ENCODE results near the gene SCAMP4. TPM values are rescaled to one million over a fixed set of nuclear protein-coding genes. Genes with fewer than 3 reads are reported as not detected.

SCAMP4 gene
- total RNA-seq, 1 donor from 2014 or later: 51.6 TPM

DNA sequence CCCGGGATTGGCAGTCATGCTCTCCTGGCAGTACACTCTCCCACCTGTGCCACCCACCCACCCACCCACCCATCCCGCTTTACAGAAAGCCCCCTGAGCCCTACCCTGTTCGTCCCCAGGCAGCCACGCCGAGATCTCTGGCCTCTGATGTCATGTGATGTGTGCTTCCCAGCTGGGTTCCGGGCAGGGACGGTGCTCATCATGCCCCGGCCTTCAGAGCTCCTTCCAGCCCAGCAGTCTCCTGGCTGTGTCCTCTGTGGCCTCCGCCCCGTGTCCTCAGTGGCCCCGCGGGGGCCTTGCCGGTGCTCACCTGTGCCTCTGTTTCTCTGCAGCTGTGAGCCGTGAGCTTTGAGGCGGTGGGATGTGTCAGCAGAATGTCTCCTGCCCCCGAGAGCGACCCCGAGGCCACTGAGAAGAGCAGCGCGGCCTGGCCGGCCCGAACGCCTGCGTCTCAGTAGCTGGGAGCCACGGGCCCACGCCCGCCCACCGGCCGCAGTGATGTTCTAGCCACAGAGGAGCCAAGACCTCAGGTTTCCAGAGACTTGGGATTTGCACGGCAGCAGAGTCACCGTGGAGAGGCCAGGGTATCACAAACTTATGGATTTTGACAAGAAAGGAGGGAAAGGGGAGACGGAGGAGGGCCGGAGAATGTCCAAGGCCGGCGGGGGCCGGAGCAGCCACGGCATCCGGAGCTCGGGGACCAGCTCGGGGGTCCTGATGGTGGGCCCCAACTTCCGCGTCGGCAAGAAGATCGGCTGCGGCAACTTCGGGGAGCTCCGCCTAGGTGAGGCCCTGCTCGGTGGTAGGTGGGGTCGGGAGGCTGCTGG, 64.2 kb downstream of the SCAMP4 start:
- no peak for DNase-seq (ENCODE audit: low spot score)
- Mint-ChIP-seq H3K4me3 (ENCODE audit: unreplicated experiment) (no peak overlapping the region), H3K4me1 (ENCODE audit: low read depth) (no peaks in the 10 kb centered on the region), H3K36me3 (ENCODE audit: low read depth) (peaks cover 3% of the 10 kb centered on the region), H3K27me3 (ENCODE audit: low read depth) (no peaks in the 10 kb centered on the region), H3K9me3 (ENCODE audit: low read depth) (no peaks in the 10 kb centered on the region), H3K27ac (ENCODE audit: unreplicated experiment) (no peak overlapping the region)
- TF ChIP-seq, protein P1, sequence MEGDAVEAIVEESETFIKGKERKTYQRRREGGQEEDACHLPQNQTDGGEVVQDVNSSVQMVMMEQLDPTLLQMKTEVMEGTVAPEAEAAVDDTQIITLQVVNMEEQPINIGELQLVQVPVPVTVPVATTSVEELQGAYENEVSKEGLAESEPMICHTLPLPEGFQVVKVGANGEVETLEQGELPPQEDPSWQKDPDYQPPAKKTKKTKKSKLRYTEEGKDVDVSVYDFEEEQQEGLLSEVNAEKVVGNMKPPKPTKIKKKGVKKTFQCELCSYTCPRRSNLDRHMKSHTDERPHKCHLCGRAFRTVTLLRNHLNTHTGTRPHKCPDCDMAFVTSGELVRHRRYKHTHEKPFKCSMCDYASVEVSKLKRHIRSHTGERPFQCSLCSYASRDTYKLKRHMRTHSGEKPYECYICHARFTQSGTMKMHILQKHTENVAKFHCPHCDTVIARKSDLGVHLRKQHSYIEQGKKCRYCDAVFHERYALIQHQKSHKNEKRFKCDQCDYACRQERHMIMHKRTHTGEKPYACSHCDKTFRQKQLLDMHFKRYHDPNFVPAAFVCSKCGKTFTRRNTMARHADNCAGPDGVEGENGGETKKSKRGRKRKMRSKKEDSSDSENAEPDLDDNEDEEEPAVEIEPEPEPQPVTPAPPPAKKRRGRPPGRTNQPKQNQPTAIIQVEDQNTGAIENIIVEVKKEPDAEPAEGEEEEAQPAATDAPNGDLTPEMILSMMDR (IDR thresholded peaks at IDR 0.05): no peak

- no peak for DNase-seq (ENCODE audit: low spot score)
- no peak overlapping the region for H3K27ac Mint-ChIP-seq (ENCODE audit: unreplicated experiment)
- H3K4me3 Mint-ChIP-seq (ENCODE audit: unreplicated experiment): no peak overlapping the region
- no peaks in the 10 kb centered on the region for H3K4me1 Mint-ChIP-seq (ENCODE audit: low read depth)
- no peaks in the 10 kb centered on the region for H3K9me3 Mint-ChIP-seq (ENCODE audit: low read depth)
- no peaks in the 10 kb centered on the region for H3K27me3 Mint-ChIP-seq (ENCODE audit: low read depth)
- peaks cover 5% of the 10 kb centered on the region for H3K36me3 Mint-ChIP-seq (ENCODE audit: low read depth)
- TF ChIP-seq, protein P1 (IDR thresholded peaks at IDR 0.05): no peak
These were observed 65.0 kb downstream of the SCAMP4 start for GRCh38 chr19:1970003-1970805.

DNA sequence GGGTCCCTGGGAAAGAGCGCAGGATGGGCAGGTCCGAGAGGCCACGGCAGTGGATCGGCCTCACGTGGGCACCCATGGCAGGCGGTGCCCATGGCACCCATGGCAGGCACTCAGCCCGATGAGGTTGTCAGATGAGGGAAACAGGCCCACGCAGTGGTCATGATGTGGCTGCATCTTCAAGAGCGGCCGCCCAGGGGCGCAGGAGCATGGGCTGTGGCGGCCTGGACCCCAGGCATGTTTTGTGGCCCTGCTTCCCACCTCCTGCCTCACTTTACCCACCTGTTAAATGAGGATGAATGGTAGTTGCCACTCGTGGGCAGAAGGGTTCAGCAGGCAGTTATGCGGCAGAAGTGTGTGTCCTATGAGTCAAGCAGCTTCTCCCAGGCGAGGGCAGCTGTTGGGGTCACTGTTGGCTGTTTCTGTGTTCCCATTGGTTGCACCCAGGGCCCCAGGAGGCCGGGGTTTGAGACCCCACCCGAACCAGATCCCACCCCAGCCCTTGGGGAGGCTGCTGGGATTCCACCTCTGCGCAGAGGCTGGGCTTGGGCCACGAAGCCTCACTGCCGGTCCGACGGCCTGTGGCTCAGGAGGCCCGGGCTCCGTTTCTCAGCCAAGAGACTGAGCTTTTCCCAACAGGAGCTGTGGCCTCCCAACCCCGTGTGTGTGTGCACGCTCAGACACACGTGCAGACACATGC, 65.8 kb downstream of the SCAMP4 start:
- Mint-ChIP-seq H3K27ac (ENCODE audit: unreplicated experiment) (no peak overlapping the region), H3K4me1 (ENCODE audit: low read depth) (no peaks in the 10 kb centered on the region), H3K36me3 (ENCODE audit: low read depth) (peaks cover 6% of the 10 kb centered on the region), H3K4me3 (ENCODE audit: unreplicated experiment) (no peak overlapping the region), H3K27me3 (ENCODE audit: low read depth) (no peaks in the 10 kb centered on the region), H3K9me3 (ENCODE audit: low read depth) (no peaks in the 10 kb centered on the region)
- DNase-seq (ENCODE audit: low spot score): no peak
- TF ChIP-seq, protein P1 (IDR thresholded peaks at IDR 0.05): no peak

DNA sequence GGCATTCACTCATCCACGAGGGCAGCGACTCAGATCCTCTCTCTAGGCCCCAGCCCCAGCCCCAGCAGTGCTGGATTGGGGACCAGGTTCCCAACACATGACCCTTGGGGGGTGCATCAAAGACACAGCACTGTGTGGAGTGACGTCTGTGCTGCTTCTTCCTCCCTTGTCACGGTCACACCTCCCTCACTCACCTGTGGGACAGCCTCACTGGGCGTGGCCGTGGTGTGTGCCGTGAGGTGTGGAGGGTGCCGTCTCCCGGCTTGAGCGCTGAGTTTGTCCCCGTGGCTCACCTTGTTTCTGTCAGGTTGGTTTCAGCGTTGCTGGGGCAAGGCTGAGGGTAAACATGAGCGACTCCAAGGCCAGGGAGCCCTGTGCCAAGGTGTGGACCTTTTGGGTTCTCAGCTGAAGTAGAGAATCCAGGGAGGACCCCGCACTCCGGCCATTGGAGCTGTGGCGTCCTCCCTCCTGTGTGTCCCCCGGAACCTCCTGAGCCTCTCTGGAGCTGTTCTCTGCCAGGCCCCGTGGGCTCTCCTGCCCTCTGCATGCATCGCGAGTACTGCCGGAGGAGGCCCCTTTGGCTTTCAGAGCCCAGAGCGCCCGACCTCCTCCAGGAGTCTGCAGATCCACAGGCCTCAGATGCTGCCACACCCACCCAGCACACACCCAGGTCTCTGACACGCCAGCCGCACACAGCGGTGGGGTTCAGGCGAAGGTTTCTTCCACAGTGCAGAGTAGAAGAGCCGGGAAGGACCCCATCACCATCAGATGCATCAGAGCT, 69.4 kb downstream of the SCAMP4 start:
- no peak overlapping the region for H3K4me3 Mint-ChIP-seq (ENCODE audit: unreplicated experiment)
- no peaks in the 10 kb centered on the region for H3K9me3 Mint-ChIP-seq (ENCODE audit: low read depth)
- no peaks in the 10 kb centered on the region for H3K27me3 Mint-ChIP-seq (ENCODE audit: low read depth)
- no peak overlapping the region for H3K27ac Mint-ChIP-seq (ENCODE audit: unreplicated experiment)
- no peaks in the 10 kb centered on the region for H3K4me1 Mint-ChIP-seq (ENCODE audit: low read depth)
- peaks cover 3% of the 10 kb centered on the region for H3K36me3 Mint-ChIP-seq (ENCODE audit: low read depth)
- DNase-seq (ENCODE audit: low spot score): no peak
- TF ChIP-seq, protein P1 (IDR thresholded peaks at IDR 0.05): no peak
